ENCODE results near the gene SLC6A16.

Gene SLC6A16

GRCh38 chr19:49297403-49297802 is 27.6 kb downstream of the SLC6A16 start:
- no peak for TF ChIP-seq CTCF (IDR thresholded peaks at IDR 0.05)

GRCh38 chr19:49295208-49295880 is 29.6 kb downstream of the SLC6A16 start:
- no peak for TF ChIP-seq CTCF (IDR thresholded peaks at IDR 0.05)

GRCh38 chr19:49294401-49294800 is 30.6 kb downstream of the SLC6A16 start:
- no peak for TF ChIP-seq CTCF (IDR thresholded peaks at IDR 0.05)

- TF ChIP-seq CTCF (IDR thresholded peaks at IDR 0.05): no peak
Measured at GRCh38 chr19:49290517-49290916, 34.5 kb downstream of the SLC6A16 start.

GRCh38 chr19:49287141-49287770 is 37.7 kb downstream of the SLC6A16 start:
- no peak for TF ChIP-seq CTCF (IDR thresholded peaks at IDR 0.05)

GRCh38 chr19:49282184-49282583 is 42.8 kb downstream of the SLC6A16 start:
- no peak for TF ChIP-seq CTCF (IDR thresholded peaks at IDR 0.05)

GRCh38 chr19:49272204-49272603 is 52.8 kb downstream of the SLC6A16 start:
- no peak for TF ChIP-seq CTCF (IDR thresholded peaks at IDR 0.05)
